ENCODE data around the gene SOWAHB. TPM values are rescaled to one million over a fixed set of nuclear protein-coding genes. Genes with fewer than 3 reads are reported as not detected.

SOWAHB gene
- total RNA-seq, 4 donors from 2014 or later, result 1.9 to 3.3 TPM; not detected in 2

DNA sequence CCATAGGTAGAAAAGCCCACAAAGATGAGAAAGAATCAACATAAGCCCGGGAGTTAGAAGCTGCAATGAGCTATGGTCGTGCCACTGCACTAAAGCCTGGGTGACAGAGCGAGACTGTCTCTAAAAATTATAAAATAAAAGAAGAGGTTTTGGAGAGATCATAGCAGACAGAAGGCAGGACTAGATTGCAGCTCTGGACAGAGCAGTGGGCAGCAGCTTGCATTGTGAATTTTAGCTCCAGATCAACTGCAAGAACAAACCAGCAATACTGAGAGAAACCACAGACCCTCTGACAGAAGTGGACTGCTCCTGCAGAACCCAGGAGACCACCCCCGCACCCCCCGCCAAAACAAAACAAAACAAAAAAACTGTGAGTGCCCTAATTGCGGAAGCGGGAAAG is 30.6 kb downstream of the SOWAHB start:
- no peak for DNase-seq
- intact Hi-C loops (cut with DNase I; ENCODE audit: low total_unique reads), result no loop called here
- no peak for TF ChIP-seq POLR2A (IDR thresholded peaks at IDR 0.05)
- TF ChIP-seq, protein P1, sequence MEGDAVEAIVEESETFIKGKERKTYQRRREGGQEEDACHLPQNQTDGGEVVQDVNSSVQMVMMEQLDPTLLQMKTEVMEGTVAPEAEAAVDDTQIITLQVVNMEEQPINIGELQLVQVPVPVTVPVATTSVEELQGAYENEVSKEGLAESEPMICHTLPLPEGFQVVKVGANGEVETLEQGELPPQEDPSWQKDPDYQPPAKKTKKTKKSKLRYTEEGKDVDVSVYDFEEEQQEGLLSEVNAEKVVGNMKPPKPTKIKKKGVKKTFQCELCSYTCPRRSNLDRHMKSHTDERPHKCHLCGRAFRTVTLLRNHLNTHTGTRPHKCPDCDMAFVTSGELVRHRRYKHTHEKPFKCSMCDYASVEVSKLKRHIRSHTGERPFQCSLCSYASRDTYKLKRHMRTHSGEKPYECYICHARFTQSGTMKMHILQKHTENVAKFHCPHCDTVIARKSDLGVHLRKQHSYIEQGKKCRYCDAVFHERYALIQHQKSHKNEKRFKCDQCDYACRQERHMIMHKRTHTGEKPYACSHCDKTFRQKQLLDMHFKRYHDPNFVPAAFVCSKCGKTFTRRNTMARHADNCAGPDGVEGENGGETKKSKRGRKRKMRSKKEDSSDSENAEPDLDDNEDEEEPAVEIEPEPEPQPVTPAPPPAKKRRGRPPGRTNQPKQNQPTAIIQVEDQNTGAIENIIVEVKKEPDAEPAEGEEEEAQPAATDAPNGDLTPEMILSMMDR (IDR thresholded peaks at IDR 0.05), result no peak
- Histone ChIP-seq H3K4me3 (no peak overlapping the region), H3K36me3 (no peaks in the 10 kb centered on the region), H3K4me1 (no peaks in the 10 kb centered on the region), H3K9me3 (no peaks in the 10 kb centered on the region), H3K27me3 (no peaks in the 10 kb centered on the region), H3K27ac (no peak overlapping the region)

DNA sequence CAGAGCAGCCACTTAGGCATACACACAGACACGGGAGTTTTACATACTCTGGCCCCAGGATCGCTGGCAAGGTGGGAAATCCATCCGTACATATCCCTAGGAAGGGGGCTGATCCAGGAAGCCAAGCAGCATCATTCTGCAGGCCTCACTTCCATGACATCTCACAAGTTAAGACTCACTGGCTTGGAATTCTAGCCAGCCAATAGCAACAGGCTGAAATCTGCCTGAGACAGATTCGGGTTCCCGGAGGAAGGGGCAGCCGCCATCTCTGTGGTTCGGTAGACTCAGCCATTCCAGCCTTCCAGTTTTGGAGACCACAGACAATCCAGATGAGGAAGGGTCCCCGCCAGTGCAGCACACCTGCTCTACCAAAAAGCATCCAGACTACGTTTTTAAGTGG is 31.3 kb downstream of the SOWAHB start:
- Histone ChIP-seq H3K36me3 (no peaks in the 10 kb centered on the region), H3K4me1 (no peaks in the 10 kb centered on the region), H3K4me3 (no peak overlapping the region), H3K27ac (no peak overlapping the region), H3K27me3 (no peaks in the 10 kb centered on the region), H3K9me3 (no peaks in the 10 kb centered on the region)
- TF ChIP-seq, protein P1 (IDR thresholded peaks at IDR 0.05), result no peak
- no peak for TF ChIP-seq POLR2A (IDR thresholded peaks at IDR 0.05)
- intact Hi-C loops (cut with DNase I; ENCODE audit: low total_unique reads), result no loop called here
- no peak for DNase-seq

DNA sequence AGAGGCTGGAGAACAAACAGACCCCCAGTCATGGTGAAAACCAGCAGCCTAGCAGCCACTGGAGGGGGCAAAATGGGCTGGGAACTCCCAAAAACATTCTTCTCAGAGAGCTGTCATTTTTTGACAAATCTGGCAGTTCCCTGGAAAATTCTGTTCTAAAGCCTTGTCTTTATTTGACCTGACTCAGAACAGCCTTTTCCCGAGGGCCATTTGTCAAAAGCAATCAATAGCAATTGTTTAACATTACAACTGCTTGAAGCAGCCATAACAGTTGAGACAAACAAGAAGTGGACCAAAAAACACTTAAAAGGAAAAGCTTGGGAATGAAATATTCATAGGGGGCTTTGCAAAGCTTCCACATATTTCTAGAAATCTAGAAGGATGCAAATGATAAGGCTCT is 39.6 kb downstream of the SOWAHB start:
- no peaks in the 10 kb centered on the region for H3K27me3 ChIP-seq
- no peaks in the 10 kb centered on the region for H3K9me3 ChIP-seq
- H3K27ac ChIP-seq, result no peak overlapping the region
- DNase-seq, result no peak
- intact Hi-C loops (cut with DNase I; ENCODE audit: low total_unique reads), result no loop called here
- no peak overlapping the region for H3K4me3 ChIP-seq
- H3K4me1 ChIP-seq, result no peaks in the 10 kb centered on the region
- no peaks in the 10 kb centered on the region for H3K36me3 ChIP-seq
- TF ChIP-seq POLR2A (IDR thresholded peaks at IDR 0.05), result no peak
- TF ChIP-seq, protein P1 (IDR thresholded peaks at IDR 0.05), result no peak

DNA sequence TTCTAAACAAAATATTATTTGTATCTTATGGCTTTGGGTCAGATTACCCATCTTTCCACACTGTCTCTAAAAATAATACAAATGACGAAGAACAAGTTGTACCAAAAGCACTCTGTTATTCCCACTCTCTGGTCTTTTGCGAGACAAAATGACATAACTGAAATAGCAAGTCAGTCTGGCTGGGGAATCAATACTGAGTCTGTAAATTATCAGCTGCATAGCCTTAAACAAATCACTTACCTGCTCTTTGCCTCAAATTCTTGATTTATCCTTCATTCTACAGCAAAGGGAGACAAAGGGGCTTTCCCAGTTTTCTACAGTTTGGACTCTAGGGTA is 40.9 kb downstream of the SOWAHB start:
- H3K27ac ChIP-seq, result no peak overlapping the region
- H3K4me1 ChIP-seq, result no peaks in the 10 kb centered on the region
- no peak for DNase-seq
- intact Hi-C loops (cut with DNase I; ENCODE audit: low total_unique reads), result no loop called here
- H3K4me3 ChIP-seq, result no peak overlapping the region
- no peak for TF ChIP-seq POLR2A (IDR thresholded peaks at IDR 0.05)
- TF ChIP-seq, protein P1 (IDR thresholded peaks at IDR 0.05), result no peak
- H3K9me3 ChIP-seq, result no peaks in the 10 kb centered on the region
- no peaks in the 10 kb centered on the region for H3K36me3 ChIP-seq
- H3K27me3 ChIP-seq, result no peaks in the 10 kb centered on the region

DNA sequence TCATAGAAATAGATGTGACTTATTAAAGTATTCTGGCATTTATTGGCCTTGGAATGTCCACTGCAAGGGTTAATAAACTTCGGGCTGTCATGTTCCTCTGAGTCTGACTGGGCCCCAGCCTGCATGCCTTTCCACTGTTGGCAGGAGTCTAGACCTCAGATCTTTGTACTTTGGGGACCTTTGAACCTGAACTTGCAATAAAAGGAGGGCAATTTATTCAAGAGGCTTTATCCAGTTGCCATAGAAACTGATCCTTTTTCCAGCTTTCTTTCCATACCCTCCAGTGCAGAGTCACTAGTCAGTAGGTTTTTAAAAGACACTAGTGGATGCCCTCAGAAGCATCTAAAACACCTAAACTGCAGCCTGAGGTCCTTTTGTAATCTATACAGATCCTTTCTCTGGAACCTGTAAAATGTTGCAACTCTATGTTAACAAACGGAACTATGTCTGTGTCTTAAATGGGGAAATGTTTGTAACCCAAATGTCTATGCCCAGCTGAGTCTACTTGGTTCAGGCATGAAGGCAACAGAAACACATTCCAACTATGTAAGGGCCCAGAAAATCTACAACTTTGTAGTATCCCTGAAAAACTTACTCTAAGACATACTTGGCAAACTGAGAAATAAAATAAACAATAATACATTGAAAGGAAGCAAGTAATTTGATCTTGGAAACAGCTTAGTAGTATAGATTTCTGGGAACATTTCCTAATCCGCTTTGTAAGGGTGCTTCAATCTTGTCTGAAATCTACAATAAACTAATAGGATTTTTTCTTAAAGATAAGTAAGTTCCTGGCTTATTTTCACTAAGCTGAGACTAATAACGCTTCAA is 41.5 kb downstream of the SOWAHB start:
- no peaks in the 10 kb centered on the region for H3K36me3 ChIP-seq
- no peak overlapping the region for H3K4me3 ChIP-seq
- no peak overlapping the region for H3K27ac ChIP-seq
- H3K27me3 ChIP-seq, result no peaks in the 10 kb centered on the region
- TF ChIP-seq POLR2A (IDR thresholded peaks at IDR 0.05), result no peak
- TF ChIP-seq, protein P1 (IDR thresholded peaks at IDR 0.05), result no peak
- no peaks in the 10 kb centered on the region for H3K4me1 ChIP-seq
- intact Hi-C loops (cut with DNase I; ENCODE audit: low total_unique reads), result no loop called here
- H3K9me3 ChIP-seq, result no peaks in the 10 kb centered on the region
- no peak for DNase-seq

All from uterus (tissue), 4 donors.